Measurements from ENCODE around the gene ZNF823.
A peak's percentile ranks its signal among the peaks of the same experiment; 100 is the strongest.

The ZNF823 gene

GRCh38 chr19:11736696-11737095, 2.0 kb downstream of the ZNF823 start:
- peak; percentile 34 for DNase-seq

GRCh38 chr19:11735375-11735774, 3.4 kb downstream of the ZNF823 start:
- DNase-seq, result no peak

- DNase-seq, result no peak
These were observed 9.2 kb downstream of the ZNF823 start for GRCh38 chr19:11729586-11729985.

GRCh38 chr19:11722414-11722813, 16.3 kb downstream of the ZNF823 start:
- no peak for DNase-seq

GRCh38 chr19:11721681-11722080, 17.1 kb downstream of the ZNF823 start:
- DNase-seq, result no peak

GRCh38 chr19:11710313-11710712, 28.4 kb downstream of the ZNF823 start:
- DNase-seq, result no peak

- no peak for DNase-seq
These were observed 30.3 kb downstream of the ZNF823 start for GRCh38 chr19:11708457-11708856.

GRCh38 chr19:11705474-11705873, 33.3 kb downstream of the ZNF823 start:
- DNase-seq, result no peak

- DNase-seq, result no peak
These were observed 34.1 kb downstream of the ZNF823 start for GRCh38 chr19:11704626-11705025.

GRCh38 chr19:11699931-11700794, 38.6 kb downstream of the ZNF823 start:
- no peak for DNase-seq

GRCh38 chr19:11698231-11698630, 40.5 kb downstream of the ZNF823 start:
- DNase-seq, result no peak

- DNase-seq, result no peak
These were observed 41.4 kb downstream of the ZNF823 start for GRCh38 chr19:11697284-11697855.

- peak; percentile 97 for DNase-seq
These were observed 44.0 kb downstream of the ZNF823 start for GRCh38 chr19:11694533-11695439.

GRCh38 chr19:11693505-11694499, 44.9 kb downstream of the ZNF823 start:
- no peak for DNase-seq

- no peak for DNase-seq
These were observed 46.5 kb downstream of the ZNF823 start for GRCh38 chr19:11692127-11692790.

GRCh38 chr19:11685676-11686650, 52.8 kb downstream of the ZNF823 start:
- no peak for DNase-seq

- no peak for DNase-seq
These were observed 53.6 kb downstream of the ZNF823 start for GRCh38 chr19:11684987-11685675.

GRCh38 chr19:11680689-11681302, 58.0 kb downstream of the ZNF823 start:
- DNase-seq, result no peak

- no peak for DNase-seq
These were observed 60.2 kb downstream of the ZNF823 start for GRCh38 chr19:11678504-11678903.

Measured in stimulated activated CD4-positive, alpha-beta T cell treated with anti-CD3 and anti-CD28 coated beads, Interleukin-15, amount 100 ng/mL, for 24 hours (primary cell).